SK-N-SH treated with all-trans-retinoic acid at 6 μM for 48 hours (cell line): Measurements from ENCODE around the gene MTMR3.

Experiments
- CREB5 ChIP-seq: fragments of 250-450 bp; sonication (Bioruptor Pico); IDR thresholded peaks from 2 replicates; pipeline ENCODE4 v1.5.1; 2020; ENCODE audit warnings: low read depth, mild to moderate bottlenecking, moderate library complexity
- TF ChIP-seq, protein P1 (sequence below): fragments of 250-450 bp; sonication (Bioruptor Pico); IDR thresholded peaks from 2 replicates; pipeline ENCODE4 v1.5.1; 2021; ENCODE audit warnings: mild to moderate bottlenecking, moderate library complexity

GRCh38 chr22:29985912-29986311 is 102.9 kb downstream of the MTMR3 start:
- TF ChIP-seq, protein P1, sequence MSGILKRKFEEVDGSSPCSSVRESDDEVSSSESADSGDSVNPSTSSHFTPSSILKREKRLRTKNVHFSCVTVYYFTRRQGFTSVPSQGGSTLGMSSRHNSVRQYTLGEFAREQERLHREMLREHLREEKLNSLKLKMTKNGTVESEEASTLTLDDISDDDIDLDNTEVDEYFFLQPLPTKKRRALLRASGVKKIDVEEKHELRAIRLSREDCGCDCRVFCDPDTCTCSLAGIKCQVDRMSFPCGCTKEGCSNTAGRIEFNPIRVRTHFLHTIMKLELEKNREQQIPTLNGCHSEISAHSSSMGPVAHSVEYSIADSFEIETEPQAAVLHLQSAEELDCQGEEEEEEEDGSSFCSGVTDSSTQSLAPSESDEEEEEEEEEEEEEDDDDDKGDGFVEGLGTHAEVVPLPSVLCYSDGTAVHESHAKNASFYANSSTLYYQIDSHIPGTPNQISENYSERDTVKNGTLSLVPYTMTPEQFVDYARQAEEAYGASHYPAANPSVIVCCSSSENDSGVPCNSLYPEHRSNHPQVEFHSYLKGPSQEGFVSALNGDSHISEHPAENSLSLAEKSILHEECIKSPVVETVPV (CRISPR knock-in tag) = no peak
- no peak for TF ChIP-seq CREB5
